ENCODE data around the gene CCDC91. TPM values are rescaled to one million over a fixed set of nuclear protein-coding genes. Genes with fewer than 3 reads are reported as not detected.

Gene CCDC91
- polyA plus RNA-seq, 1 donor from 2014 or later = 11.6 TPM

DNA sequence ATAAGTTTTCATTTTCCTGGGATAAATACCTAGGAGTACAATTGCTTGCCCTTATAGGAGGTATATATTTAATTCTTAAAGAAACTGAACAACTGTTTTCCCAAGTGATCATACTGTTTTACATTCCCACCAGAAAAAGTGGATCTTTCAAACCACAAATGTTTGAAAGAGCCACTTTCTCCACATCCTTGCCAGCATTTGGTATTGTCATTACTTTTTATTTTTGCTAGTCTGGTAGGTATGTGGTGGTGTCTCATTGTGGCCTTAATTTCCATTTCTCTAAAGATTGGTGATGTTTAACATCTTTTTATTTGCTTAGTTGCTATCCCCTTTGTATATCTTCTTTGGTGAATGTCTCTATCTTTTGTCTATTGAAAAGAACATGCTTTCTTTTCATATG lies 50.6 kb downstream of the CCDC91 start:
- no peaks in the 10 kb centered on the region for H3K27me3 ChIP-seq (ENCODE audit: insufficient read depth, low read depth, low read length)
- H3K27ac ChIP-seq (ENCODE audit: low read length) = no peak overlapping the region
- no peaks in the 10 kb centered on the region for H3K9me2 ChIP-seq (ENCODE audit: insufficient read depth, low read length)
- H3K4me3 ChIP-seq (ENCODE audit: low read length) = no peak overlapping the region
- TF ChIP-seq EZH2 (IDR thresholded peaks at IDR 0.05; ENCODE audit: borderline replicate concordance, insufficient read depth, low read length, poor library complexity, severe bottlenecking) (no peak), MXI1 (conservative IDR thresholded peaks at IDR 0.05; ENCODE audit: poor library complexity, severe bottlenecking) (no peak), SMC3 (conservative IDR thresholded peaks at IDR 0.05; ENCODE audit: poor library complexity) (no peak), EP300 (conservative IDR thresholded peaks at IDR 0.05; ENCODE audit: poor library complexity, severe bottlenecking) (no peak), RAD21 (conservative IDR thresholded peaks at IDR 0.05) (no peak), POLR2AphosphoS5 (IDR thresholded peaks at IDR 0.05) (no peak), TAF1 (IDR thresholded peaks at IDR 0.05; ENCODE audit: low read depth) (no peak)
- TF ChIP-seq, protein P1, sequence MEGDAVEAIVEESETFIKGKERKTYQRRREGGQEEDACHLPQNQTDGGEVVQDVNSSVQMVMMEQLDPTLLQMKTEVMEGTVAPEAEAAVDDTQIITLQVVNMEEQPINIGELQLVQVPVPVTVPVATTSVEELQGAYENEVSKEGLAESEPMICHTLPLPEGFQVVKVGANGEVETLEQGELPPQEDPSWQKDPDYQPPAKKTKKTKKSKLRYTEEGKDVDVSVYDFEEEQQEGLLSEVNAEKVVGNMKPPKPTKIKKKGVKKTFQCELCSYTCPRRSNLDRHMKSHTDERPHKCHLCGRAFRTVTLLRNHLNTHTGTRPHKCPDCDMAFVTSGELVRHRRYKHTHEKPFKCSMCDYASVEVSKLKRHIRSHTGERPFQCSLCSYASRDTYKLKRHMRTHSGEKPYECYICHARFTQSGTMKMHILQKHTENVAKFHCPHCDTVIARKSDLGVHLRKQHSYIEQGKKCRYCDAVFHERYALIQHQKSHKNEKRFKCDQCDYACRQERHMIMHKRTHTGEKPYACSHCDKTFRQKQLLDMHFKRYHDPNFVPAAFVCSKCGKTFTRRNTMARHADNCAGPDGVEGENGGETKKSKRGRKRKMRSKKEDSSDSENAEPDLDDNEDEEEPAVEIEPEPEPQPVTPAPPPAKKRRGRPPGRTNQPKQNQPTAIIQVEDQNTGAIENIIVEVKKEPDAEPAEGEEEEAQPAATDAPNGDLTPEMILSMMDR (IDR thresholded peaks at IDR 0.05; ENCODE audit: poor library complexity, severe bottlenecking) = no peak
- TF ChIP-seq, protein P2, sequence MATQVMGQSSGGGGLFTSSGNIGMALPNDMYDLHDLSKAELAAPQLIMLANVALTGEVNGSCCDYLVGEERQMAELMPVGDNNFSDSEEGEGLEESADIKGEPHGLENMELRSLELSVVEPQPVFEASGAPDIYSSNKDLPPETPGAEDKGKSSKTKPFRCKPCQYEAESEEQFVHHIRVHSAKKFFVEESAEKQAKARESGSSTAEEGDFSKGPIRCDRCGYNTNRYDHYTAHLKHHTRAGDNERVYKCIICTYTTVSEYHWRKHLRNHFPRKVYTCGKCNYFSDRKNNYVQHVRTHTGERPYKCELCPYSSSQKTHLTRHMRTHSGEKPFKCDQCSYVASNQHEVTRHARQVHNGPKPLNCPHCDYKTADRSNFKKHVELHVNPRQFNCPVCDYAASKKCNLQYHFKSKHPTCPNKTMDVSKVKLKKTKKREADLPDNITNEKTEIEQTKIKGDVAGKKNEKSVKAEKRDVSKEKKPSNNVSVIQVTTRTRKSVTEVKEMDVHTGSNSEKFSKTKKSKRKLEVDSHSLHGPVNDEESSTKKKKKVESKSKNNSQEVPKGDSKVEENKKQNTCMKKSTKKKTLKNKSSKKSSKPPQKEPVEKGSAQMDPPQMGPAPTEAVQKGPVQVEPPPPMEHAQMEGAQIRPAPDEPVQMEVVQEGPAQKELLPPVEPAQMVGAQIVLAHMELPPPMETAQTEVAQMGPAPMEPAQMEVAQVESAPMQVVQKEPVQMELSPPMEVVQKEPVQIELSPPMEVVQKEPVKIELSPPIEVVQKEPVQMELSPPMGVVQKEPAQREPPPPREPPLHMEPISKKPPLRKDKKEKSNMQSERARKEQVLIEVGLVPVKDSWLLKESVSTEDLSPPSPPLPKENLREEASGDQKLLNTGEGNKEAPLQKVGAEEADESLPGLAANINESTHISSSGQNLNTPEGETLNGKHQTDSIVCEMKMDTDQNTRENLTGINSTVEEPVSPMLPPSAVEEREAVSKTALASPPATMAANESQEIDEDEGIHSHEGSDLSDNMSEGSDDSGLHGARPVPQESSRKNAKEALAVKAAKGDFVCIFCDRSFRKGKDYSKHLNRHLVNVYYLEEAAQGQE (IDR thresholded peaks at IDR 0.05; ENCODE audit: borderline replicate concordance) = no peak
- H3K4me2 ChIP-seq (ENCODE audit: low read length) = no peak overlapping the region
- H3K9ac ChIP-seq (ENCODE audit: low read length) = no peak overlapping the region
- H4K20me1 ChIP-seq (ENCODE audit: insufficient read depth) = no peaks in the 10 kb centered on the region
- no peaks in the 10 kb centered on the region for H3K36me3 ChIP-seq (ENCODE audit: insufficient read depth, low read length)
- no peaks in the 10 kb centered on the region for H3K9me3 ChIP-seq (ENCODE audit: low read length)
- no peak overlapping the region for H2AFZ ChIP-seq (ENCODE audit: low read depth, low read length)
- H3F3A ChIP-seq (ENCODE audit: insufficient read depth, low read length, poor library complexity, severe bottlenecking) = no peaks in the 10 kb centered on the region
- no peaks in the 10 kb centered on the region for H3K79me2 ChIP-seq (replicated peaks; ENCODE audit: insufficient read depth, low read length)

DNA sequence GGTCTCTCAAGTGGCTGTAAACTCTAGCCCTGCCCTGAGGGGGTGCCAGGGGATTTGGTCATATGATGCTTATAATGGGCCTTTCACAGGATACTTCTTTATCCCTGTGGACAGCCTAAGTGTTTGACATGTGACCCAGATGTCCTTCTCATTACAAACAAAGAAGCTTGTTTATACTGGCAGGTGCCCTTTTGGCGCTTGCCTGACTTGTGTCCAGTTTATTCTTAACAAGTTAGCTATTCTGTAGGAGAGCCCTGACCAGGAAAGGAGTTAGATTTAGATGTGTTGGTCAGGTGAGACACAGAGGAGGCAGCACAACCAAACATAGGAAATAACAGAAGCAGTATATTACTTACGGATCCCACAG lies 51.9 kb downstream of the CCDC91 start:
- H3K9ac ChIP-seq (ENCODE audit: low read length) = no peak overlapping the region
- H3K4me3 ChIP-seq (ENCODE audit: low read length) = no peak overlapping the region
- no peak overlapping the region for H3K4me2 ChIP-seq (ENCODE audit: low read length)
- no peaks in the 10 kb centered on the region for H3F3A ChIP-seq (ENCODE audit: insufficient read depth, low read length, poor library complexity, severe bottlenecking)
- H3K79me2 ChIP-seq (replicated peaks; ENCODE audit: insufficient read depth, low read length) = no peaks in the 10 kb centered on the region
- H3K9me3 ChIP-seq (ENCODE audit: low read length) = no peaks in the 10 kb centered on the region
- H3K27me3 ChIP-seq (ENCODE audit: insufficient read depth, low read depth, low read length) = no peaks in the 10 kb centered on the region
- H3K9me2 ChIP-seq (ENCODE audit: insufficient read depth, low read length) = no peaks in the 10 kb centered on the region
- no peak overlapping the region for H2AFZ ChIP-seq (ENCODE audit: low read depth, low read length)
- no peaks in the 10 kb centered on the region for H3K36me3 ChIP-seq (ENCODE audit: insufficient read depth, low read length)
- H4K20me1 ChIP-seq (ENCODE audit: insufficient read depth) = no peaks in the 10 kb centered on the region
- H3K27ac ChIP-seq (ENCODE audit: low read length) = no peak overlapping the region
- TF ChIP-seq SMC3 (conservative IDR thresholded peaks at IDR 0.05; ENCODE audit: poor library complexity) (no peak), EP300 (conservative IDR thresholded peaks at IDR 0.05; ENCODE audit: poor library complexity, severe bottlenecking) (no peak), TAF1 (IDR thresholded peaks at IDR 0.05; ENCODE audit: low read depth) (no peak), POLR2AphosphoS5 (IDR thresholded peaks at IDR 0.05) (no peak), MXI1 (conservative IDR thresholded peaks at IDR 0.05; ENCODE audit: poor library complexity, severe bottlenecking) (no peak), EZH2 (IDR thresholded peaks at IDR 0.05; ENCODE audit: borderline replicate concordance, insufficient read depth, low read length, poor library complexity, severe bottlenecking) (no peak), RAD21 (conservative IDR thresholded peaks at IDR 0.05) (no peak)
- TF ChIP-seq, protein P1 (IDR thresholded peaks at IDR 0.05; ENCODE audit: poor library complexity, severe bottlenecking) = no peak
- TF ChIP-seq, protein P2 (IDR thresholded peaks at IDR 0.05; ENCODE audit: borderline replicate concordance) = no peak

Data from neural cell (in vitro differentiated cells).